HG03520 (cell line): Measurements from ENCODE around the gene SCGN.
"Not testable (repeated sequence)": the region's sequence is repeated elsewhere in the genome, so short reads cannot be mapped to it uniquely, and the experiment has no call there.

Source experiments
- ATAC-seq: cut with Tn5 transposase; IDR thresholded peaks from one replicate; pipeline ENCODE4 v1.9.1; 2021; ENCODE audit warnings: mild to moderate bottlenecking, moderate library complexity; ENCODE audit not compliant: unreplicated experiment

Gene SCGN

DNA sequence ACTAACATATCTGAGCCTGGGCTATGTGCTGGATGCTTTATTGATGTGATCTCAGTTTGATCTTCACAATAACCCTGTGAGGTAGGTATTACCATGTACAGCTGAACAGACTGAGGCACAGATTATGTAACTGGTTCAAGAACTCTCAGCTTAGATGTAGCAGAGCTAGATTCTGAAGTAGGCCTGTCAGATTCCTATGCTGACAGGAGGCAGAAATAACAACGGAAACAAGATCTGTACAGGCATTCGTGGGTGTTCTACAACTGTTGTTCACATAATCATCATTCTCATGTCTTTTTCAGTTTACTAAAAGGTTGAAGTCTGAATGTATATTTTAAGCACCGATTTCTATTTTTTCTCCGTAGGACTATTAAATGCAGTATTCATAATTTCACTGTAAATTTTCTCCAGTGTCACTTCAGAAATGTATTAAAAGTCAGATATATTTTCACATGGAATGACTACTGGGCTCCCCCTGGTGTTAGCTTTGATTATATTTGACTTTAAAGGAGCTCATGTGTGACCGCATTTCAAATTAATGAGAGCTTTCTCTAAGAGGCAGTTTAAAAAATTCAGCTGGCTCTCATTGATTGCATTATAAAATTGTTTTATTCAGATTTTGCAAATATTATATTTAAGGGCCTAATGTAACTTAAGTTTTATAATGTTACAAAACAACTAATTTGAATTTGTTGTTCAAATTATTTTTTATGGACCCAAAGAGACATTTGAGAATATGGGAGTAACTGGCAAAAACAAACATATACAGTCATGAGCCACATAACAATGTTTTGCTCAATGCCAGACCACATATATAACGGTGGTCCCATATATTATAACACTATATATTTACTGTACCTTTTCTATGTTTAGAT lies 66.1 kb downstream of the SCGN start:
- ATAC-seq = no peak

DNA sequence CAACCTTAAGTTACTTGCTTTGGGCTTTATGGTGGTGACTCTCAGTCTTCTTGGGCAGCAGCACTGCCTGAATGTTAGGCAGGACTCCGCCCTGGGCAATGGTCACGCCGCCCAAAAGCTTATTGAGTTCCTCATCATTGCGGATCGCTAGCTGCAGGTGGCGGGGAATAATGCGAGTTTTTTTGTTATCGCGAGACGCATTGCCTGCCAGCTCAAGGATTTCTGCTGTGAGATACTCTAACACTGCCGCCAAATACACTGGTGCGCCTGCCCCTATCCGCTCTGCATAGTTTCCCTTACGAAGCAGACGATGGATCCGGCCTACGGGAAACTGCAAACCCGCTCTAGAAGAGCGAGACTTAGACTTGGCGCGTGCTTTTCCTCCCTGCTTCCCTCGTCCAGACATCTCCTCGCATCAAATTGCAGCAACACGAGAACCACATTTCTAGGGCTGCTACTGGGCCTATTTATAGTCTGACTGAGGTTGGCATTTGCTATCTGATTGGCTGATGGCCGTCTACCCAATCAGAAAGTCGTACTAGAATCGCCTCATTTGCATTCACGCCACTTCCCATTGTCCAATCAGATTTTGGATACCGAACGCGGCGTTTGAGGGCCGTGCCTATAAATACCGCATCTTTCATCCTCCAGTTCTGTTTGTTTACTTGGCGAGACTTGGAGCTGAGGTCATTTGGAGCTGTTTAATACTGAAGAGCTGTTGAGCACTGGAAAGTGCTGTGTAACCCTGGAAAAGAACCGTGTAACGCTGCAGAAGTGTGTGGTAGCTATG lies 74.3 kb downstream of the SCGN start:
- no peak for ATAC-seq

DNA sequence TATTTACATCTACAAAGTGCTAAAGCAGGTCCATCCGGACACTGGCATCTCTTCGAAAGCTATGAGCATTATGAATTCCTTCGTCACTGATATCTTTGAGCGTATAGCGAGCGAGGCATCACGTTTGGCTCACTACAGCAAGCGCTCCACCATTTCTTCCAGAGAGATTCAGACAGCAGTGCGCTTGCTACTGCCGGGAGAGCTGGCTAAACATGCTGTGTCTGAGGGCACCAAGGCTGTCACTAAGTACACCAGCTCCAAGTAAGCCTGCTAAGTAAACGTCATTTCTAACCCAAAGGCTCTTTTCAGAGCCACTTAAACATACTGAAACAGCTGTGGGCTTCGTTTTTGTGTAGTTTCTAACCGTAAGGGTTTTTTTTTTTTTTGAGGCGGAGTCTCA lies 75.0 kb downstream of the SCGN start:
- ATAC-seq = no peak

GRCh38 chr6:25730907-25731306 lies 78.9 kb downstream of the SCGN start:
- no peak for ATAC-seq

GRCh38 chr6:25731721-25732120 lies 79.7 kb downstream of the SCGN start:
- no peak for ATAC-seq

GRCh38 chr6:25732468-25733198 lies 80.6 kb downstream of the SCGN start:
- ATAC-seq = no peak

GRCh38 chr6:25735261-25735660 lies 83.2 kb downstream of the SCGN start:
- no peak for ATAC-seq

GRCh38 chr6:25743868-25744267 lies 91.9 kb downstream of the SCGN start:
- ATAC-seq = no peak

DNA sequence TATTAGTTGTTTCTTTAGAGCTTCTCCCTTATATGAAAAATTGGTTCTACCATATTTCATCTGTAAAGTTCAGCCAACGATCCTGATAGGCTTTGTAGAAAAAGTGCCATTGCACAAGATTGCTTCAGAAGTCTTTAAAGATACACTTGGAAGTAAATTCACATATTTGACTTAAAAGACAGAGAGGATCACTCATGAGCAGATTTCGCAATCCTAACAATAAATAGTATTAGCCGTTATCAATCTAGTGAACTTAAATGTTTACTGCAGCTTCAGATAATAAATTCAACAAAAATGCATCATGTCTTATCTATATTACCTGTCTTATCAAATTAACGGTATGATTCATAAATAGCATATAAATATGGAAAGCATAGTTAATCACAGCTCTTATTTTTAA lies 93.8 kb downstream of the SCGN start:
- ATAC-seq = no peak

DNA sequence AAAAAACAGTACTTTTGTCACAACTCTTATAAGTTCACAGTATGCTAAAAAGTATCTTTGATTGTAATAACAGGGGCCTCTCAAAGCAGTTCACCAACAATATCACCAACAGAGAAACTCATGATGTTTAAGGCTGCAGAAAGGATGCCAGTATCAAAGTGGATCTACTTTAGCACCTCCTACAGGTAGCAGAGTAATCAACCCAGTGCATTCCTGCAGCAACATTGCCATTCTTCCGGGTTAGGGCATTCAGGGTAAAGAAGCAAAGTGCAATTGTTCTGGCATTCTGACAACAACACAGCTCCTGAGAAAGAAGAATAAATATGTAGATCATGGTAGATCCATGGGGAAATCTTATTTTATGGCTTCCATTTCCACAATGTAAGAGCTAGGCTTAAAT lies 95.0 kb downstream of the SCGN start:
- no peak for ATAC-seq

DNA sequence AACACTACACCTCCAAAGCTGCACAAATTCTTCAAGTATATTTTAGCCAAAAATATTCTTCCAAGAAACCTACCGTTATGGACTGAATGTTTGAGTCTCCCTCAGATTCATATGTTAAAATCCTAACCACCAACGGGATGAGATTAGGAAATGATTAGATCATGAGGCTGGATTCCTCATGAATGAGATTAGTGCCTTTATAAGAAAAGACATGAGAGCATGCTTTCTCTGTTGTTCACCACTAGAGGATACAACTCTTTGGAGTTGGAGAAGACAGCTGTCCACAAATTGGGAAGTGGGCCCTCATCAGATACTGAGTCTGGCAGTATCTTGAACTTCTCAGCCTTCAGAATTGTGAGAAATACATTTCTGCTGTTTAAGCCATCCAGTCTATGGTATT lies 95.5 kb downstream of the SCGN start:
- ATAC-seq = no peak

GRCh38 chr6:25748049-25748448 lies 96.0 kb downstream of the SCGN start:
- ATAC-seq = no peak

DNA sequence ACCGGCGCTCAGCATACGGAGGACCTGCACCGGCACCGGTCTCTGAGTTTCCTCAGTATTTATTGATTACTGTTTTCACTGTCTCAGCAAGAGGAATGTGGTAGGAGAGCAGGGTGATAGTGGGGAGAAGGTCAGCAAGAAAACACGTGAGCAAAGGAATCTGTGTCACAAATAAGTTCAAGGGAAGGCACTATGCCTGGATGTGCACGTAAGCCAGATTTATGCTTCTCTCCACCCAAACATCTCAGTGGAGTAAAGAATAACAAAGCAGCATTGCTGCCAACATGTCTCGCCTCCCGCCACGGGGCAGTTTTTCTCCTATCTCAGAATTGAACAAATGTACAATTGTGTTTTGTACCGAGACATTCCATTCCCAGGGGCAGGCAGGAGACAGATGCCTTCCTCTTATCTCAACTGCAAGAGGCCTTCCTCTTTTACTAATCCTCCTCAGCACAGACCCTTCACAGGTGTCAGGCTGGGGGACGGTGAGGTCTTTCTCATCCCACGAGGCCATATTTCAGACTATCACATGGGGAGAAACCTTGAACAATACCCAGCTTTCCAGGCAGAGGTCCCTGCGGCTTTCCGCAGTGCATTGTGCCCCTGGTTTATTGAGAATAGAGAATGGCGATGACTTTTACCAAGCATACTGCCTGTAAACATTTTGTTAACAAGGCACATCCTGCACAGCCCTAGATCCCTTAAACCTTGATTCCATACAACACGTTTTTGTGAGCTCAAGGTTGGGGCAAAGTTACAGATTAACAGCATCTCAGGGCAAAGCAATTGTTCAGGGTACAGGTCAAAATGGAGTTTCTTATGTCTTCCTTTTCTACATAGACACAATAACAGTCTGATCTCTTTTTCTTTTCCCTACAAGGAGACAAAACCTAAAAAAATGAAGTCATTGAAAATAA lies 96.8 kb downstream of the SCGN start:
- not testable (repeated sequence) for ATAC-seq

DNA sequence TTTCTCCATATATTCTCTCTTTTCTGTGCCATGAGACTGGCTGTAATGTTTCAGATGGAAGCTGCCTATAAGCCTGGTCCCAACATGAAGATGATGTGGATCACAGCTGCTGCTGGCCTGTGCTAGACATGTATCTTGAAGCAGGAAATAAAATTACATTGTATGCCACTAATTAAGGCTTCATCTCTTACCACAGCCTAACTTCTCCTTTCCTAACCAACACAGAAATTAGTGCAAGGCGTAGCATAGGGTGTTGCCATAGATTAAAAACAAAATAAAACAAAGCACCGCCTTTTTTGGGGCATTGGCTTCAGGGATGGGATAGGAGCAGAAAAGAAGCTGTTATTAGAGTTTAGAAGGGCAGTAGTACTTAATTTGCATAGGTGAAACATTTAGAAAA lies 97.8 kb downstream of the SCGN start:
- ATAC-seq = no peak

DNA sequence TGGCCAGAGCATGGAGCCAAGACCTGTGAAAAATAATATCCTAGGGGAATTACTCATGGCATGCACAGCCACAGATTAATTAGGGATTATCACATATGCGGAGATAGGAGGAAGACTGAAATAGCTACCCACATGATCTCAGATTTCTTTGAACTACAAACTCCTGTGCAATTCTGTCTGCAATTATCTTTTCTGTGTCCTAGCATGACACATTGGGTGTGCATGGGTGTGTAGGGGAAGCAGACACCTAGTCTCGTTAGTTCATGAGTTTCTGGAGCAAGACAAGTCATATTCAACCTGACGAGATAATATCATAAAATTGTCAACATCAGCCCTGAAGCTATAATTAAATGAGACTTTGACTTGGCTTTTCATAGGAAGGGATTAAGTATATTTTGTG lies 98.9 kb downstream of the SCGN start:
- ATAC-seq = no peak
